ENCODE results near the gene CDH23.

DNA sequence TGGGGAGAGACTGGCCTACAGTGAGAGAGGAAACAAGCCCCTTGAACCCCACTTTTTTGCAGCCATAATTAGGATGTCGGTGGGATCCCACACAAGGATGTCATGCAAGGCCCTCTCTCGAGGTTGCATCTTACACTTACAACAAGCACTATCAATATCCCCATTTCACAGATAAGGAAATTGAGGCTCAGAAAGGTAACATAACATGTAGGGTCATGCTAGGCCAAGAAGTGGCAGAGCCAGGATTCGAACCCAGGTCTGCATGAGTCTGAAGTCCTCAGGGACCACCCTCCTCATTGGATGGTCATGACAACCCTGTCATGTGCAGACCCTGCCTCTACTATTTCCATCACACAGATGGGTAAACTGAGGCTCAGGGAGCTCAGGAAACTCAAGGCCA lies 199.4 kb downstream of the CDH23 start:
- TF ChIP-seq, protein P1, sequence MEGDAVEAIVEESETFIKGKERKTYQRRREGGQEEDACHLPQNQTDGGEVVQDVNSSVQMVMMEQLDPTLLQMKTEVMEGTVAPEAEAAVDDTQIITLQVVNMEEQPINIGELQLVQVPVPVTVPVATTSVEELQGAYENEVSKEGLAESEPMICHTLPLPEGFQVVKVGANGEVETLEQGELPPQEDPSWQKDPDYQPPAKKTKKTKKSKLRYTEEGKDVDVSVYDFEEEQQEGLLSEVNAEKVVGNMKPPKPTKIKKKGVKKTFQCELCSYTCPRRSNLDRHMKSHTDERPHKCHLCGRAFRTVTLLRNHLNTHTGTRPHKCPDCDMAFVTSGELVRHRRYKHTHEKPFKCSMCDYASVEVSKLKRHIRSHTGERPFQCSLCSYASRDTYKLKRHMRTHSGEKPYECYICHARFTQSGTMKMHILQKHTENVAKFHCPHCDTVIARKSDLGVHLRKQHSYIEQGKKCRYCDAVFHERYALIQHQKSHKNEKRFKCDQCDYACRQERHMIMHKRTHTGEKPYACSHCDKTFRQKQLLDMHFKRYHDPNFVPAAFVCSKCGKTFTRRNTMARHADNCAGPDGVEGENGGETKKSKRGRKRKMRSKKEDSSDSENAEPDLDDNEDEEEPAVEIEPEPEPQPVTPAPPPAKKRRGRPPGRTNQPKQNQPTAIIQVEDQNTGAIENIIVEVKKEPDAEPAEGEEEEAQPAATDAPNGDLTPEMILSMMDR (IDR thresholded peaks at IDR 0.05), result no peak
- no peak for TF ChIP-seq POLR2AphosphoS5 (IDR thresholded peaks at IDR 0.05; ENCODE audit: insufficient read depth in 1 of 2, low read depth in 1 of 2)

Data from vagina (tissue), 2 donors.